IMR-90 (cell line): ENCODE measurements around the gene ASPRV1. TPM values are rescaled to one million over a fixed set of nuclear protein-coding genes. Genes with fewer than 3 reads are reported as not detected.

Experiments
- ATAC-seq: fragments of 200-7000 bp; cut with Tn5 transposase; 2 replicates; pipeline ENCODE4 v1.9.1; 2020; ENCODE audit warnings: low read depth, mild to moderate bottlenecking, moderate library complexity
- BruUV-seq: library from RNA; stranded (reverse); fragments of 400-500 nt; replicated peaks from 2 replicates; lab custom pipeline; 2021; lab: Mats Ljungman, UMichigan
- CTCF ChIA-PET: fragments of 300-600 bp; formaldehyde crosslinking; extraction: SDS; loops from one replicate; lab custom pipeline; 2021; ENCODE audit warnings: antibody characterized with exemption; lab: Yijun Ruan, JAX
- POLR2A ChIA-PET: fragments of 300-600 bp; sonication (Branson Sonifier 250); formaldehyde crosslinking; loops from one replicate; lab custom pipeline; 2022; ENCODE audit warnings: antibody characterized with exemption; ENCODE audit not compliant: unreplicated experiment; lab: Charles Lee
- DNase-seq: peaks from one replicate; pipeline ENCODE4 v3.0.0; 2013
- H2AFZ ChIP-seq: replicated peaks from 2 replicates; pipeline ENCODE3; 2013; ENCODE audit warnings: low read length, mild to moderate bottlenecking; ENCODE audit not compliant: poor library complexity
- H2AK5ac ChIP-seq: 2 replicates; pipeline ENCODE4 v1.6.1; 2013; ENCODE audit warnings: low read depth, low read length, inconsistent platforms
- H2AK9ac ChIP-seq: replicated peaks from 2 replicates; pipeline ENCODE3; 2013; ENCODE audit warnings: mild to moderate bottlenecking, low read depth, low read length, moderate library complexity; ENCODE audit not compliant: poor library complexity
- H2BK120ac ChIP-seq: 2 replicates; pipeline ENCODE4 v1.6.1; 2013; ENCODE audit warnings: low read depth, low read length, inconsistent platforms
- H2BK15ac ChIP-seq: 3 replicates; pipeline ENCODE4 v1.6.1; 2013; ENCODE audit warnings: low read depth, low read length, inconsistent platforms
- H2BK20ac ChIP-seq: 2 replicates; pipeline ENCODE4 v1.6.1; 2013; ENCODE audit warnings: low read depth, mild to moderate bottlenecking, inconsistent platforms, low read length, moderate library complexity
- H2BK5ac ChIP-seq: 2 replicates; pipeline ENCODE4 v1.6.1; 2013; ENCODE audit warnings: mild to moderate bottlenecking, low read depth, low read length, inconsistent platforms; ENCODE audit not compliant: poor library complexity, severe bottlenecking
- H3K14ac ChIP-seq: replicated peaks from 2 replicates; pipeline ENCODE4 v1.6.1; 2013; ENCODE audit warnings: low read depth, low read length, inconsistent platforms
- H3K18ac ChIP-seq: 2 replicates; pipeline ENCODE4 v1.6.1; 2013; ENCODE audit warnings: low read depth, low read length, control low read depth
- H3K23ac ChIP-seq: 2 replicates; pipeline ENCODE4 v1.6.1; 2013; ENCODE audit warnings: low read depth, low read length, inconsistent platforms
- H3K27ac ChIP-seq: 2 replicates; pipeline ENCODE4 v1.5.1; 2013; ENCODE audit warnings: mild to moderate bottlenecking, control low read depth, low read length; ENCODE audit not compliant: insufficient read depth
- H3K27me3 ChIP-seq: 2 replicates; pipeline ENCODE4 v1.6.1; 2013; ENCODE audit warnings: low read length; ENCODE audit not compliant: control insufficient read depth, insufficient read depth
- H3K36me3 ChIP-seq: 2 replicates; pipeline ENCODE4 v1.6.1; 2013; ENCODE audit warnings: low read length, mixed read lengths; ENCODE audit not compliant: control insufficient read depth, insufficient read depth
- H3K4ac ChIP-seq: 2 replicates; pipeline ENCODE4 v1.6.1; 2013; ENCODE audit warnings: low read depth, low read length, inconsistent platforms
- H3K4me1 ChIP-seq: 2 replicates; pipeline ENCODE4 v1.6.1; 2013; ENCODE audit warnings: low read length, mixed read lengths; ENCODE audit not compliant: control insufficient read depth, insufficient read depth
- H3K4me2 ChIP-seq: 2 replicates; pipeline ENCODE4 v1.6.1; 2013; ENCODE audit warnings: low read depth, mild to moderate bottlenecking, control low read depth, low read length, moderate library complexity
- H3K4me3 ChIP-seq: 2 replicates; pipeline ENCODE4 v1.5.1; 2013; ENCODE audit warnings: low read depth, mild to moderate bottlenecking, control low read depth, low read length, moderate library complexity; ENCODE audit not compliant: insufficient read depth
- H3K56ac ChIP-seq: 2 replicates; pipeline ENCODE4 v1.6.1; 2013; ENCODE audit warnings: low read length, inconsistent platforms; ENCODE audit not compliant: insufficient read depth; ENCODE audit errors: extremely low read depth
- H3K79me1 ChIP-seq, 2 experiments: 2 replicates each; pipeline ENCODE4 v1.6.1; 2013; ENCODE audit warnings: low read length in 2 of 2, inconsistent platforms in 1 of 2, low read depth in 1 of 2
- H3K9ac ChIP-seq: 2 replicates; pipeline ENCODE4 v1.6.1; 2013; ENCODE audit warnings: low read depth, low read length, control low read depth
- H3K9me1 ChIP-seq: 2 replicates; pipeline ENCODE4 v1.6.1; 2013; ENCODE audit warnings: low read length, inconsistent platforms; ENCODE audit not compliant: insufficient read depth
- H3K9me3 ChIP-seq: 2 replicates; pipeline ENCODE4 v1.6.1; 2013; ENCODE audit warnings: low read length; ENCODE audit not compliant: control insufficient read depth, insufficient read depth
- H4K20me1 ChIP-seq: 2 replicates; pipeline ENCODE4 v1.6.1; 2013; ENCODE audit warnings: low read length, inconsistent platforms; ENCODE audit not compliant: insufficient read depth
- H4K5ac ChIP-seq: 2 replicates; pipeline ENCODE4 v1.6.1; 2013; ENCODE audit warnings: mild to moderate bottlenecking, low read depth, low read length, control low read depth
- H4K8ac ChIP-seq, 2 experiments: 2 replicates each; pipeline ENCODE4 v1.6.1; 2013; ENCODE audit warnings: low read depth in 2 of 2, low read length in 2 of 2, control low read depth in 1 of 2, inconsistent platforms in 1 of 2
- H4K91ac ChIP-seq: 2 replicates; pipeline ENCODE4 v1.6.1; 2013; ENCODE audit warnings: low read depth, low read length, inconsistent platforms; ENCODE audit not compliant: insufficient read depth
- CHD1 ChIP-seq: IDR thresholded peaks from 2 replicates; pipeline ENCODE4 v1.6.1; 2012; ENCODE audit warnings: low read depth, low read length, improper control_type of control experiment
- ELK1 ChIP-seq: fragments of 150-350 bp; IDR thresholded peaks from 2 replicates; pipeline ENCODE4 v1.6.1; 2016; ENCODE audit warnings: low read depth, mild to moderate bottlenecking, low read length, moderate library complexity, borderline replicate concordance
- MAFK ChIP-seq: IDR thresholded peaks from 2 replicates; pipeline ENCODE4 v1.6.1; 2012; ENCODE audit warnings: low read depth, low read length, improper control_type of control experiment
- MXI1 ChIP-seq: IDR thresholded peaks from 2 replicates; pipeline ENCODE4 v1.6.1; 2012; ENCODE audit warnings: low read depth, mild to moderate bottlenecking, low read length, moderate library complexity, borderline replicate concordance
- RAD21 ChIP-seq: IDR thresholded peaks from 2 replicates; pipeline ENCODE4 v1.6.1; 2012; ENCODE audit warnings: low read length, improper control_type of control experiment
- SMC3 ChIP-seq: fragments of 150-350 bp; IDR thresholded peaks from 2 replicates; pipeline ENCODE4 v1.6.1; 2016; ENCODE audit warnings: low read depth, mild to moderate bottlenecking, antibody characterized with exemption, low read length, moderate library complexity
- WGBS, 2 experiments: methylation state at CpG; one replicate each; pipeline versions ENCODE4 v1.1.5 to v1.1.7; 2013; ENCODE audit warnings: missing lambda C conversion rate in 2 of 2; ENCODE audit not compliant: insufficient read length in 1 of 2; ENCODE audit errors: extremely low coverage in 2 of 2; 5-methylcytosine and 5-hydroxymethylcytosine counted together
- dilution Hi-C: fragments of 300-500 bp; cut with HindIII; formaldehyde crosslinking; loops from one replicate; pipeline ENCODE4 v1.14.3; 2018; ENCODE audit warnings: low sequenced_read_pairs; ENCODE audit not compliant: unreplicated experiment
- in situ Hi-C: fragments of 300-500 bp; cut with MboI; formaldehyde crosslinking; loops from 3 replicates; pipeline ENCODE4 v1.14.3; 2019; ENCODE audit warnings: low sequenced_read_pairs, inconsistent platforms, mixed read lengths
- intact Hi-C: fragments of 100-400 bp; cut with micrococcal nuclease; formaldehyde crosslinking; loops from 2 replicates; pipeline ENCODE4 v1.10.0; 2022
- polyA plus RNA-seq, 3 experiments: library from polyadenylated mRNA; depleted of rRNA; stranded (reverse); fragments of >200 nt; gene quantifications; 2 replicates each; pipeline ENCODE4 v1.2.3, GENCODE V29; 2012; ENCODE audit warnings: low replicate concordance in 1 of 3
- total RNA-seq: library from RNA; depleted of rRNA; stranded (reverse); fragments of >200 nt; gene quantifications from 2 replicates; pipeline ENCODE4 v1.2.3, GENCODE V29; 2012

ASPRV1 gene
- total and polyA plus RNA-seq, 2 of the 4 experiments (the other 2 are of a cell fraction), result 0.14 to 0.18 TPM

GRCh38 chr2:69968609-69969008 is 7.2 kb upstream of the ASPRV1 start:
- no peak overlapping the region for H3K56ac ChIP-seq
- no peak overlapping the region for H3K4ac ChIP-seq
- H3K9ac ChIP-seq, result no peak overlapping the region
- H2BK20ac ChIP-seq, result no peak overlapping the region
- no peak overlapping the region for H3K27ac ChIP-seq
- ATAC-seq (no peak), DNase-seq (no peak)
- H2BK5ac ChIP-seq, result no peak overlapping the region
- H2AFZ ChIP-seq, result no peak overlapping the region
- H3K79me1 ChIP-seq, result no peaks in the 10 kb centered on the region
- H2BK15ac ChIP-seq, result no peak overlapping the region
- ChIA-PET POLR2A (no interaction called here), CTCF (no interaction called here)
- H4K8ac ChIP-seq, result no peak overlapping the region
- H4K20me1 ChIP-seq, result no peaks in the 10 kb centered on the region
- no peak overlapping the region for H4K91ac ChIP-seq
- no peak overlapping the region for H4K5ac ChIP-seq
- H3K4me1 ChIP-seq, result peaks cover 1% of the 10 kb centered on the region; the same call in 1 of the 2 replicates
- H3K18ac ChIP-seq, result no peak overlapping the region
- in situ Hi-C loops (no loop called here), dilution Hi-C loops (no loop called here), intact Hi-C loops (no loop called here)
- no peak overlapping the region for H3K4me2 ChIP-seq
- no peak overlapping the region for H3K14ac ChIP-seq
- H3K23ac ChIP-seq, result no peak overlapping the region
- H2BK120ac ChIP-seq, result no peak overlapping the region
- 71% methylated on average over 10 of the region's 10 CpGs; no CpG with 5 or more reads in 1 of the 2 experiments for WGBS, 2 experiments
- H3K9me1 ChIP-seq, result no peaks in the 10 kb centered on the region
- H3K4me3 ChIP-seq, result no peak overlapping the region
- peaks cover 6% of the 10 kb centered on the region; the same call in 1 of the 2 replicates for H3K27me3 ChIP-seq
- TF ChIP-seq SMC3, result no peak
- TF ChIP-seq MXI1, result no peak
- no peak for TF ChIP-seq RAD21
- no peak for TF ChIP-seq CHD1
- TF ChIP-seq MAFK, result no peak
- TF ChIP-seq ELK1, result no peak
- H2AK9ac ChIP-seq, result no peak overlapping the region
- no TSS peak for BruUV-seq
- H3K9me3 ChIP-seq, result no peaks in the 10 kb centered on the region
- no peaks in the 10 kb centered on the region for H3K36me3 ChIP-seq
- H2AK5ac ChIP-seq, result no peak overlapping the region
